ENCODE results near the gene LRRC27.
"Not testable (repeated sequence)": the region's sequence is repeated elsewhere in the genome, so short reads cannot be mapped to it uniquely, and the experiment has no call there.

LRRC27 gene

DNA sequence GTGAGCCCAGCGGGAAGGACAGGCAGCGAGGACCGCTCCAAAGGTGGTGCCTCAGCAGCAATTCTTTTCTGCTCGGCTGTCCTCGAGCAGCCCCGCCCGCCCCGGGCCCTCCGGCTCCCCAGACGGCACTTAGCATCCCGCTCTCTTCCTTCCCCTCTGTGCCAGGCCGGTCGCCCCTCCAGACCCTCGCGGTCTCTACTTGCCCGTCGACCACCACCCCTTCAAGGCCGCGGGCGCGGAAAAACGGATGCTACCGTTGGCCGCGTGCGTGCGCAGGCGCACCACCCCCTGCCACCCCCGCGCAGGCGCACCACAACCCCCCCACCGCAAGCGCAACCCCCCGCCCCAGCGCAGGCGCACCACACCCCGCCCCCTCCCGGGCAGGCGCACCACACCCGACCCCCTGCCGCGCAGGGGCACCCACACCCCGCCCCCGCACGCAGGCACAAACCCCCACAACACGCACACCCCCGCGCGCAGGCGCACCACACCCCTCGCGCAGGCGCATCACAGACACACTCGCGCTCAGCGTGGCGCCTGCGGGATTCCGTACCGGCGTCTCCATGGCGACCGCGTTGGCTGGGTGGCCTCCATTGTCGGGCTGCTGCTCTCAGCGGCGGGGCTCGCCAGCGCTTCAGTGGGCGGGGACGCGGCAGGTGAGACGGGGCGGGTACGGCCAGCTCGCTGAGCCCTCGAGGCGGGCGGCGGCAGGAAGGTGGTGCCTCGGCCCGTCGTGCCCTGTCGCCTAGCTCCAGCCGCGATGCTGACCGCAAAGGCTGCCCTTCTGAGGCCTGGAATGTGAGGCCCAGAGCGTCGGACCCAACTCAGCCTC lies at the start of gene LRRC27:
LRRC27 (plus strand) TSS at position 593 of the 832 bp plus-strand sequence. CDS start 1,332 bp downstream, outside the sequence.
- DNase-seq, result peak; percentile 60 to 87

DNA sequence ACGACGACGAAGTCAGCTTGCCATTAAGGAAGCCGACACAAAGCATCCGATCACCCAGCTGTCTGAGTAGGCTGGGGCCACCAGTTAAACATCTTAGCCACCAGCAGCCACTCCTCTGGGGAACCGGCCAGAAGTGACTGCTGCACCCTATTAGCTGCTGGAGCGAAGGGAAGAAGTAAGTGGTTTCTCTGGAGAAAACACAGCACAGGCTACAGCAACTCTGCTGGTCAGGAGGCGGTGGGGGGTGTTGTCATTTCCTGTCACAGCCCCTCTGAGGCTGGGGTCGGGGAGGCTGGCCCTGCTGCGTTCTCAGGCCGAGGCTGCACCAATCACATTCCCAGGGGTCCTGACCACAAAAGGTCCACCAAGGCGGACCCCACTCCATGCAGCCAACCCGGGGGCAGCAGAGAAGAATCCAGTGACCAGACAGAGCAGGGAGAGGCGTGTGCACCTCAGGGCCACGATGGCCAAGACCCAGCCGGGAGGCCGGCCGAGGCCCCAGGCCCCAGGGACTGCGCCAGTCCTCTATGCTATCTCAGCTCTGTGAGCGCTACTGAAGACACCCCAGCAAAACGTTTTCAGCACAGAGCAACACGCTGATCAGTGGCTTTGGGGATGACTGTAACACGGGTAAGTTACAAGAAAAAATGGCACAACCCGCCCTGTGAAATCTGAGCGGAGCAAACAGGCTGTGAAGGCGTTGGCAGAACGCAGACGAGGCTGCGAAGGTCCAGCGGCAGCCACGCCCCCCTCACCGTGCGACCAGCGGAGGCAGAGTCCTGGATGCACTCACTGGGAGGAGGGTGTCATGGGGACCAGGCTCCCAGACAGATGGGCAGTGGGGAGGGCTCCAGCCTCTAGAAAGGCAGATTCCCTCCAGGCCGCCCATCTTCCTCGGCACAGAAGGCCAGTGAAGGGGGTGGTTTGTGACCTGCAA lies 49.1 kb upstream of the LRRC27 start:
- DNase-seq, result no peak

DNA sequence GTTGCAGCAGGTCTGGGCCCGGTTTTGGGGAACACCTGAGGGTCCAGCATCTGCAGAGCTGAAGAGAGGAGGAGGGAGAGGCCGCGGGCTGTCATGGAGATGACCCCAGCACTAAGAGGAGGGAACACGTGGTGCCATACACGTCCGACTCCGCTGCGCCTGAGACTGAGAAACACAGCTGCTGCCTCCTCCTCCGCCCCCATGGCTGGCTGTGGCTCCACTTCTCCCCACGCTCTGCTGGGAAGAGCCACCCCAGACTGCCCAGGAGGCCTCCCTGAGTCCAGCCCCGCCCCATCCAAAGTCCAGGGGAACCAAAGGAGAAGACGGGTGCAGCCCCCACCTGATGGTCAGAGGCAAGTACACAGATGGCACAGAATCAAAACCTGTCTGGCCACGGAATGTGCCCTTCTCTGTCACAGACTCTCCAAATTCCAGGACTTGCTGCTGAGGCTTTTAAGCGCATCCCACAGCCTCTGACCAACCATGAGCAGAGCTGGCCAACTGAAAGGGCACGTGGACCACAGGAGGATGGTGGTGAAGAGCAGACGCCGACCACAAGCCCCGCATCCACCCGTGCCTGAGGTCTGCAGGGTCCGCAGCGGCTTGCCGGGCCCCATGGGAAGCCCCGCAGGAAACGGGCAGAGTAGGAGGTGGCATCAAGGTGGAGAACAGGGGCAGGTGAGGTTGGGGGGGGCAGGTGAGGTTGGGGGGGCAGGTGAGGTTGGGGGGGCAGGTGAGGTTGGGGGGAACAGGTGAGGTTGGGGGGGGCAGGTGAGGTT lies 48.2 kb upstream of the LRRC27 start:
- no peak for DNase-seq

DNA sequence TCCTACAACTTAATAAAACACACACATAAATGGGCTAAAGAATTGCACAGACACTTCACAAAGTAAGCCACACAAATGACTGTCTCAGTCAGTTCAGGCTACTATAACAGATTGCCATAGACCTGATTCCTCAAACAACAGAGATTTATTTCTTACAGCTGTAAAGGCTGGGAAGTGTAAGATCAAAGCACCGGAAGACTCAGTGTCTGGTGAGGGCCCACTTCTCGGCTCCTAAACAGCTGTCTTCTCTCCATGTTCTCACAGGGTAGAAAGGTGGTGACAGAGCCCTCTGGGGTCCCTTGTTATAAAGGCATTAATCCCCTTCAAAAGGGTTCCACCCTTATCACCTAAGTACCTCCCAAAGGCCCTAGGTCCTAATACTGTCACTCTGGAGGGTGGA lies 42.6 kb upstream of the LRRC27 start:
- DNase-seq, result no peak

DNA sequence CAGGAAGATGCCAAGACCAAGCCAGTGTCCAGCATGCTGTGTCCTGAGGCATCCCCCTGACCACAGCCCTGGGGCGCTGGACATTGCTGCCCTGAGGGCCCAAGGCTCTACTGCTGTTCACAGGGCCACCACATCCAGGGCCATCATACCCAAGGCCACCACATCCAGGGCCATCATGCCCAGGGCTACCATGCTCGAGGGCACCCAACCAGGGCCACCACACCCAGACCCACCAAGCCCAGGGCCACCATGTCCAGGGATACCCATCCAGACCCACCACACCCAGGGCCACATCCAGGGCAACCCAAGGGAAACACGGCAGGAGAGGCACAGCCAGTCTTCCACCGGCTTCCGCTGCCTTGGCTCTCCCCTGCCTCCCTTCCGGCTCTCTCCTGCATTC lies 41.4 kb upstream of the LRRC27 start:
- no peak for DNase-seq

DNA sequence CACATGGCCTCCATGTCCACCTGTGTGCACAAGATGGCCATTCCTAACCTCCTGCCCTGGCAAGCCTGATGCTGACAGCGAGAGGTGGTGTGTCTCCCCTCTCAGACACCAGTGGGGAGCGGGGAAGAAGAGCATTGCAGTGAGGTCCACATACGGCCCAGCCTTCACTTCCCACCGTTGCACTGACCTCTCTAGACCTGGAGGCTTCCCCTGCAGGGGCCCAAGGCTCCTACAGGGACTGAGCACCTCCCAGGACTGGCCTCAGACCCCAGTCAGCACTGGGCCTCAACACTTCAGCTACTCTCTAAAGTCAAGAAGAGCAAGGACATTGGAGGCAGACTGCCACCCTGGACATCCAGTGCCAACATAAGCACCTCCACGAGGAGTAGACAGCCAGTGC lies 40.2 kb upstream of the LRRC27 start:
- DNase-seq, result no peak

DNA sequence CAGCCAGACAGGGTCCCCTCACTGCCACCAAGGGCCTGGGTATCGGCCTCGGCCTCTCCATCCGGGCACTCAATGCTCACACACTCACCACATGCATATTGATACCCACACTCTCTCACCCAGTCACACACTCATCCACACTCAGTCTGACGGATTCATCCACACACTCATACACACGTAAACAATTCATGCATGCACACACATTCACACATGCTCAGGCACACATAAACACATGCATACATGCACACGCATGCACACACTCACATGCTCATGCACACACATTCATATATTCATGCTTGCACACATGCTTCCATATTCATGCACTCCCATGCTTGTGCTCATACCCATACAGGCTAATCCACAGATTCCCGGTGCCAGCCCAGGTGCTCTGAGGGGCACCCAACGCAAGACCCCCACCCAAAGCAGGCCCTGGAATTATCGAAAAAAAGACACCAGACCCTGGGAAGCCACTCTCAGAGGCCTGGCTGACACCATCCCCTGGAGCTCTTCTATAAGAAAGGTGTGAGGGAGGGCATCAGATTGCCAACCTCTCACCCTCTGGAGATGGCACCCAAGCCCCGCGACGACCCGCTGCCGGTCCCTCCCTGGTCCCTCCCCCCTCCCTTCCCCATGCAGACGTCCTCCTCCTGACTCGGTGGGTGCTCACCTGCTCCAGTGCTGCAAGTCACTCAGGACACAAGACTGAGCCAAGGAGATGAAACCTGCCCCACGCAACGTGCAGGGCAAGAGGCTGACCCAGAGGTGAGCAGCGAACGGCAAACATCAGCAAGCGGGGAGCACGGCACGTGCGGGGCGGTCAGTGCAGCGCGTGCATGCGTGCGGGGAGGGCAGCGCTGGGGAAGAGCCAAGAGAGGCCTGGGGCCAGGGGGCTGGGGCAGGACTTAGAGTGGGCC lies 39.4 kb upstream of the LRRC27 start:
- no peak for DNase-seq

DNA sequence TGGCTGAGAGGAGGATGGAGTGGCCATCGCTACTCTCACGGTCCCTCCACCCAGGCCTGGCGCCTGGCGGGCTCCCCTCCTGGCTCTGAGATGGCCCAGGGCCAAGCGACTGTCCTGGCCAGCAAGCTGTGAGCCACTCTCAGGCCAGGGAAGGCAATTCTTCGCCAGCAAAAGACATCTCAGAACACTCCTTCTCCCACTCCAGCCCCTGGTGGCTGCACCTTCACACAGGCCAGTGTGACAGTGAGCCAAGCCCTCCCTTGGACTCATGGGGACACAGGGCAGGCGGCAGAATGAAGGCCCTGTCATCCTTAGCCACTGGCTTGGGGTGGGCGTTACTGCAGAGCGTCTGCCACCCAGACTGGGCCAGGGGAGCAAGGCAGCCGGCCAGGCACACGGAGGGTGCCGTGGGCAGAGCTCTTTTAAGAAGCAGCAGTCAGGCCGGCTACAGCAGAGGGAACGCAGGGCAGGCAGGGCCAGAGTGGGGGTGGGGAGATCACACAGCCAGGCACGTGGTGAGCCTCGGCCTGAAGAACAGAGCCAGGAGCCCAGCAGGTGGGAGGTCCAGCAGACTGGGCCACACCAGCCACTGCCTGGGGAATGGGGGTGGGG lies 38.7 kb upstream of the LRRC27 start:
- DNase-seq, result peak in 1 of 2 experiments; percentile 21

DNA sequence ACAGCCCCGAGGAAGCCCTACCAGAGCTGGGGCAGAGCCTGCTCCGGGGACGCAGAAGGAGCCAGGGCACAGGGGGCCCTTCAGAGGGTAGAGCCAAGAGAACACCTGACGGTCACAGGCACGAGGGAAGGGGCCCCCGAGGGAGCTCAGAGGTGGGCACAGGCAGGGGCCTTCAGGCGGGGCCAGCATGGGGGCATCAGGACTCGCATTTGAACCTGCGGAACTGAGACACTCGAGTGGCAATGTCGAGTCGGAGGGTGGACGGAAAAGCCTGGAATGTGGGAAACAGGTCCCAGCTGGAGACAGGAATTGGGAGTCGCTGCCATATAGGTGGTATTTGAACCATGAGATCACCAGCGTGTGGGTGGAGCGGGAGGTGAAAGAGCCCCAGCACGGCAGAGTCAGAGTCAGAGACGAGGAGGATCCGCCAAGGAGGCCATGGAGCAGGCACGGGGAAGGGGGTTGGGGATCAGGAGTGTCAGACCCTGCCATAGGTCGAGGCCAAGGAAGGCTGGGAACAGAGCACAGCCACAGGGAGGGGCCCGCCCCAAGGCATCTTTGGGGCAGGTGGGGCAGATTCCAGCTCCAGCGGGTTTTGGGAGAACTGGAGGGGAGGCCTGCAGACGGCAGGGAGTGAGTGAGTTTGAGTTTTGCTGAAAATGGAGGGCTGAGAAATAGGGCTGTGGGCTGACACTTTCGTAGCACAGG lies 38.0 kb upstream of the LRRC27 start:
- DNase-seq, result no peak

DNA sequence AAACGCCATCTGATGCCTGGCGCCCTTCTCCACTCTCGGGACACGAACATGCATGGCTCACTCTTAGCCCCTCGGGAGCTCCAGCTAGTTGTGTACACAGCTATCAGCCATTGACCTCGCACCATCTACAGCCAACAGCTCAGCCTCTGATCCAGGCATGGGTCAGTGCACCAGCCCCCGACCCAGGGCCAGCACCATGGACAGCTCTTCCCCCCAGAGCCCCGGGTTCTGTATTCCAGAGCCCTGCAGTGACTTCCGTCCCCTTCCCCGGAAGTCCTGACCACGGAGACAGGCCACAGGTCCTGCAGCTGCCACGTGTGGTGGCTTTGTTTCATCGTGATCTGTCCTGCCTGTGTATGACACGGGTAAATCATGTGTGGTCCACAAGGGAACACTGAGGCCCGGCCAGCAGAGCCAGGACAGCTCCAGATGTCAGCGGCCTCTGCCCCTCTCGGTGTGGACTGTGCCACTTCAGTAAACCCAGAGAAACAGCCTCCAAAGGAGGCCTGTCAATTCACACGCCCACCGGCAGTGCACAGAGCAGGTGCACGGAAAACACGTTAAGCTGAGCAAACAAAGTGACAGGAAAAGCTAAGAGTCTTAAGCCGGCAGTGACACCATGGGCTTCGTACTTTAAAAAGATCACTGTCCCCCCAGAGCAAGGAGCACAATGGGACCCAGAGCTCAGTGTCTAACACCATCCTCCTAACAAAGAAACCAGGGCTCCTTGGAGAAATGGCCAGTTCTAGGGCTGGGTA lies 37.3 kb upstream of the LRRC27 start:
- no peak for DNase-seq

DNA sequence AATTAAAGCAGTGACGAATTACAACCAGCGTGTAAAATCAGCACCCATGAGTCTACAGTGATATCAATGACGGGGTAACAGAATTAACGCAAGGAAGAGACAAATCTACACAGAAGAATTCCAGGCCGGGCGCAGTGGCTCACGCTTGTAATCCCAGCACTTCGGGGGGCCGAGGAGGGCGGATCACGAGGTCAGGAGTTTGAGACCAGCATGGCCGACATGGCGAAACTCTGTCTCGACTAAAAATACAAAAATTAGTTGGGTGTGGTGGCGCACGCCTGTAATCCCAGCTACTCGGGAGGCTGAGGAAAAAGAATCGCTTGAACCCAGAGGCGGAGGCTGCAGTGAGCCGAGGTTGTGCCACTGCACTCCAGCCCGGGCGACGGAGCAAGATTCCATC lies 36.5 kb upstream of the LRRC27 start:
- not testable (repeated sequence) for DNase-seq

DNA sequence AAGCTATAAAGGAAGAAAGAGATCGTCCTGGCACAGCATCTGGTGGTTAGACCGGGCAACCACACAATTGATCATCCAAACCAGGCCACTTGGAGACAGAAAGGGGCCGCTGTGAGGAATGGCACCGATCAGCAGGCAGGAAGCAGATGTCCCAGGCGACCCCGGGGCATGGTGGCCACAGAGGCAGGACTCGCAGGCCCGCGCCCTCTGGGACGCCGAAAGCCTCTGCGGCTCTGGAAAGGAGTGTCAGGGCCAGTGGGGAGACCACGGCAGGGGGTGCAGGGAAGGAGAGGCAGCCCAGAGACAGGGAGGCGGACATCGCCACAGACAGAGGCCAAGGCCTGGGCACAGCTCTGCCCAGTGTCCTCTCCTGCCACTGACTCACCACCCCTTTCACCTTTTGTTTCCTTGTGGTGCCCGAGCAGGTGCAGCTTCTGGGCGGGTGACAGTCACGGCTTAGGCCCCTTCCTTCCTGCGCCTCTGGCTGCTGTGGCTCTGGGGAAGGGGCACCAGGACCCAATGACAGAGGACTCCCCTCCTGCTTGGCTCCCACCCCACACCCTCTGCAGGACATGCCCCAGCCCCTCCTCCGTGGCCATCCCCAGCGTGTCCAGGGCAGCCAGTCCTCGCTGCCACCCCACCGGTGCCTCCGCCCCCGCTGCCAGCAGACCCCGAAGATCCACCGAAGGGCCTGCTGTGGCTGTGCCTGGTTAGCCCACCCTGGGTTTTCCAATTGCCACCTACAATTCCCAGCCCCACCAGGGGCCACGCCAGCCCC lies 35.1 kb upstream of the LRRC27 start:
- DNase-seq, result no peak

DNA sequence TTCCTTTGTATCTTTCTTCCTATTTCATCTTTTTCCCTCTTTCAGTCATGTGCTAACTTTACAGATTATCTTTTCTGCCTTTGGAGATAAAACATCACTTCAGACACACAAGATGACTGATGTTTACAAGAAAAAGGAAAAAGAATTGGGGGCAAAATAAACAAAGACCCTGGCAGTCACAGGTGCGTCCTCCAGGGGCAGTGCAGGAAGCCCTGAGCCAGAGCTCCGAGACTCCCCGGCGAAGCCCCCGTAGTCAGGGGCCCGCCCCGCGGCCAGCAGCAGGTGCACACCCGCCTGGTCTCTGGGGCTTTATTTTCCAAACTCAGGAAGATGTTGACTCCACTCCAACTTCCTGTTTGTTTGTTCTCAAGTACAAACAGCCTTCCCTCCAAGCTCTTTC lies 34.5 kb upstream of the LRRC27 start:
- DNase-seq, result no peak

DNA sequence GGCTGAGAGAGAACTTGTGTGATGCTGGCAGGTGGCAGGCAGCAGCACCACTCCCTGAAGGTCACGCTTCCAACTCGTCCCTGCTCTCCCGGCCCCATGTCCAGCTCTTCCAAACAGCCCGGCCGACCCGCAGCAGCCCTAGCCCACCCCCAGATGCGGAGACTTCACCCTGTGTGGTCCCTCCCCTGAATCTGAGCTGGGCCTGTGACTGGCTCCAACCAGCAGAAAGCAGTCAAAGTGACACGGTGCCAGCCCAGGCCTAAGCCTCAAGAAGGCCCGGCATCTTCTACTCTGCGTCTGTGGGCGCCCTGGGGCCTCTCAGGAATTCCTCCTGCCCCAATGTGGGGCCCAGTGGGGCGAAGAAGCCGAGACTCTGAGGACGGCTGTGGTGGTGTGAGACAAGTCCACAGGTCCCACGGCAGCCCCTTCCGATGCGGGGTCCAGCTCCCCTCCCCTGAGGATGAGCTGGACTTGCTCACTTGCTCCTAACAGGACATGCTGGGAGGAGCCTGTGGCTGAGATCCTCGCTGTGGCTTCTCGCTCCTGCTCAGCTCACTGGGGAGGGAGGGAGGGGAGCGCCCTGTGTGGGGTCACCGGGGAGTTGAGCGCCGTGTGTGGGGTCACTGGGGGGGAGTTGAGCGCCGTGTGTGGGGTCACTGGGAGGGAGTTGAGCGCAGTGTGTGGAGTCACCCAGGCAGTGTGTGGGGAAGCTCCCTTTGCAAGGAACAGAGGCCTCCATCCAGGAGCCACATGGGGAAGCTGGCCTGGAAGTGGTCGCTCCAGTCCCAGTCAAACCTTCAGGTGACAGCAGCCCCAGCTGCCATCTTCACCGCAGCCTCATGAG lies 33.7 kb upstream of the LRRC27 start:
- DNase-seq, result no peak

DNA sequence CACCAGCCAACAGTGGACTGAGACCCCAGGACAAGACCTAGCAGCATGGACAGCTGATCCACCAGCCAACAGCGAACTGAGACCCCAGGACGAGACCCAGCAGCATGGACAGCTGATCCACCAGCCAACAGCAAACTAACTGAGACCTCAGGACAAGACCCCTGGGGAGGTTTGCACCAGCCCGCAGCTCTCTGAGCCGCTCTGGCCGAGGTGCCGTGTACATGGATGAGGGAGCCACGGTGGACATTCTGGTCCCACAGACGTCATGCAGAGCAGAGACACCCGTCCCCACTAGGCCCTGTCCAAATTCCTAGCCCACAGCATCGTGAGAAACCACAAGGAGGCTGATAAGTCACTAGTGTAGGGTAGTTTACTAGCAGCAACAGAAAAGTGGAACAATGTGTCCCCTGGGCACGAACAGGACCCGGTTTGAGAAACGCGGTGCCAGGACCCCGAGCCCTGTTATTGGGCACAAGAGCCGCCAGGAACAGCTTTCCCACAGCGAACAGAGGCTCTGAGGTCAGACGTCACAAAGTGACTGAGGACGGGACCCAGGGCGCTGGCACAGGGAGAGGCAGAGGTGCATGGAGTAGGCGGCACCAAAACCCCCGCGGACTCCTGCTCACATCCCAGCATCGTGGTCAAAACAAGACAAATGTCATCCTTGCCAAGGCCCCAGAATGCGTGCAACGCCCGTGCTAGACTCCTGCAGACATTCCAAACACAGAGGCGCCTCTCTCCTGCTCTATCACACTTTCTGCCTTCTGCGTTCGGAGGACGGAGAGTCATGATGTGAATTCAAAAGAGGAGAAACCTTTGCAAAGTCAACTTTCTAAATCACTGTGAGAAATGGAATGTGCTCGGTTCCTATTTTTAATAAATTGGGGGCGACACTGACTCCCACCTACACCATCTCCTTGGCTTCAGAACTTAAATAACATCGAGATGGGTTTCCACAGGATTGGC lies 32.3 kb upstream of the LRRC27 start:
- no peak for DNase-seq

DNA sequence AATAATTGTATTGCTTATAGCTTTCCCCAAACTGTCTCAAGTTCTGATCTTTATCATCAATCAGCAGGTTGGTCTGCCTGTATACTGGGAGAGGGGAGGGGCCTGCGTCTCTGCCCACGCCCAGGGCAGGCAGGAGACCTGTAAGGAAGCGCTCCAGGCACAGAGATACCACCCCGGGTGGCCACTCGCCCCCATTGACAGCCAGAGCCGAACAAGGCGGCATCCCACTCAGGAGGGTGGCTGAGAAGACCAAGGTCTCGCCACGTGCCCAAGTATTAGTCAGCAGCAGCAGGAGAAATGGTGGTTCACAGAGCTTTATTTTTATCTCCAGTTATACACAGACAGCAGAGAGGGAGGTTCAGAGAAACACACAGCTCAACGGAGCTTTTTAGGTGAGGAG lies 31.4 kb upstream of the LRRC27 start:
- no peak for DNase-seq
